GM19193 (cell line): ENCODE data around the gene ING2.

Source experiments
- POLR2A ChIP-seq: IDR thresholded peaks from 4 replicates; pipeline ENCODE4 v1.6.1; 2011; ENCODE audit not compliant: insufficient read depth, insufficient read length; ENCODE audit errors: extremely low read depth

Gene ING2

GRCh38 chr4:183554878-183555585 is 50.2 kb downstream of the ING2 start:
- TF ChIP-seq POLR2A: no peak

GRCh38 chr4:183556947-183557346 is 52.1 kb downstream of the ING2 start:
- TF ChIP-seq POLR2A: no peak

- no peak for TF ChIP-seq POLR2A
These were observed 52.8 kb downstream of the ING2 start for GRCh38 chr4:183557611-183558010.

- TF ChIP-seq POLR2A: no peak
These were observed 54.0 kb downstream of the ING2 start for GRCh38 chr4:183558873-183559272.

- TF ChIP-seq POLR2A: no peak
These were observed 57.0 kb downstream of the ING2 start for GRCh38 chr4:183561905-183562304.
